GM12892 (cell line): ENCODE measurements around the gene SV2C.

Experiments used
- POLR2A ChIP-seq: IDR thresholded peaks from 2 replicates; pipeline ENCODE4 v1.6.1; 2011; ENCODE audit warnings: low read depth, low read length, control low read depth
- POLR2AphosphoS5 ChIP-seq: IDR thresholded peaks from 2 replicates; pipeline ENCODE4 v1.6.1; 2011; ENCODE audit warnings: low read depth, low read length, control low read depth
- TAF1 ChIP-seq: IDR thresholded peaks from 2 replicates; pipeline ENCODE4 v1.6.1; 2011; ENCODE audit warnings: low read depth, mild to moderate bottlenecking, control low read depth, low read length, borderline replicate concordance

GRCh38 chr5:76085243-76085579, 2.0 kb downstream of the SV2C start:
- TF ChIP-seq POLR2A (no peak), TAF1 (no peak), POLR2AphosphoS5 (no peak)
